Measurements from ENCODE around the gene FAM20A.

Gene FAM20A

GRCh38 chr17:68570526-68570925 is 30.6 kb downstream of the FAM20A start:
- H3K9me3 ChIP-seq (ENCODE audit: control insufficient read depth, insufficient read depth, low read depth, low read length), result no peaks in the 10 kb centered on the region
- H3K4me3 ChIP-seq (ENCODE audit: low read depth, low read length), result no peak overlapping the region
- CTCF ChIA-PET, result interaction anchor here (0.5 to 1.3 kb wide), 2 partner anchors 43 to 140 kb away, joined by 3 to 4 read pairs; no protein-coding TSS in a partner anchor
- POLR2A ChIA-PET, result no interaction called here
- H3K4me1 ChIP-seq (ENCODE audit: control insufficient read depth, insufficient read depth, low read length), result no peaks in the 10 kb centered on the region
- H3K36me3 ChIP-seq (ENCODE audit: control insufficient read depth in 2 of 2, insufficient read depth in 1 of 2, low read length in 2 of 2), result no peaks in the 10 kb centered on the region
- H3K27ac ChIP-seq (ENCODE audit: extremely low read depth, low read depth, low read length), result no peak overlapping the region
- TF ChIP-seq ZNF707 (tag by site-specific recombination; IDR thresholded peaks at IDR 0.05) (no peak), ZNF391 (tag by site-specific recombination; IDR thresholded peaks at IDR 0.05; ENCODE audit: borderline replicate concordance, low read depth) (no peak), ZNF37A (tag by site-specific recombination; IDR thresholded peaks at IDR 0.05) (no peak), MYNN (tag by site-specific recombination; IDR thresholded peaks at IDR 0.05; ENCODE audit: borderline replicate concordance) (no peak), ZNF670 (tag by site-specific recombination; IDR thresholded peaks at IDR 0.05; ENCODE audit: low read depth) (no peak), TRIM28 (IDR thresholded peaks at IDR 0.05; ENCODE audit: borderline replicate concordance, low read length) (no peak), ZNF488 (tag by site-specific recombination; IDR thresholded peaks at IDR 0.05) (no peak), ZNF18 (tag by site-specific recombination; IDR thresholded peaks at IDR 0.05) (no peak), ZNF366 (tag by site-specific recombination; conservative IDR thresholded peaks at IDR 0.05) (no peak), ZNF26 (tag by site-specific recombination; IDR thresholded peaks at IDR 0.05) (no peak), ZNF112 (tag by site-specific recombination; IDR thresholded peaks at IDR 0.05) (no peak), ZNF48 (tag by site-specific recombination; IDR thresholded peaks at IDR 0.05) (no peak), MEIS1 (CRISPR knock-in tag; IDR thresholded peaks at IDR 0.05; ENCODE audit: borderline replicate concordance) (no peak)

- Histone ChIP-seq H3K4me3 (ENCODE audit: low read depth, low read length) (no peak overlapping the region), H3K4me1 (ENCODE audit: control insufficient read depth, insufficient read depth, low read length) (no peaks in the 10 kb centered on the region), H3K36me3 (ENCODE audit: control insufficient read depth in 2 of 2, insufficient read depth in 1 of 2, low read length in 2 of 2) (no peaks in the 10 kb centered on the region), H3K27ac (ENCODE audit: extremely low read depth, low read depth, low read length) (no peak overlapping the region), H3K9me3 (ENCODE audit: control insufficient read depth, insufficient read depth, low read depth, low read length) (no peaks in the 10 kb centered on the region)
- ChIA-PET CTCF (interaction anchor here (0.6 kb wide), 1 partner anchor 102 kb away, joined by 3 read pairs; no protein-coding TSS in a partner anchor), POLR2A (no interaction called here)
- no peak for TF ChIP-seq ZNF324 (tag by site-specific recombination; IDR thresholded peaks at IDR 0.05)
- no peak for TF ChIP-seq ZNF280D (tag by site-specific recombination; IDR thresholded peaks at IDR 0.05)
- TF ChIP-seq ZNF692 (tag by site-specific recombination; IDR thresholded peaks at IDR 0.05), result no peak
- TF ChIP-seq PATZ1 (tag by site-specific recombination; IDR thresholded peaks at IDR 0.05), result no peak
- TF ChIP-seq ZNF184 (tag by site-specific recombination; IDR thresholded peaks at IDR 0.05), result no peak
- TF ChIP-seq GLI4 (tag by site-specific recombination; IDR thresholded peaks at IDR 0.05), result no peak
- no peak for TF ChIP-seq HOXC10 (CRISPR knock-in tag; IDR thresholded peaks at IDR 0.05)
- no peak for TF ChIP-seq ZNF23 (tag by site-specific recombination; IDR thresholded peaks at IDR 0.05; ENCODE audit: borderline replicate concordance)
- no peak for TF ChIP-seq ZNF701 (tag by site-specific recombination; IDR thresholded peaks at IDR 0.05)
- no peak for TF ChIP-seq SALL2 (tag by site-specific recombination; IDR thresholded peaks at IDR 0.05; ENCODE audit: borderline replicate concordance)
- no peak for TF ChIP-seq ZNF654 (tag by site-specific recombination; IDR thresholded peaks at IDR 0.05; ENCODE audit: low read depth)
- no peak for TF ChIP-seq ZBTB20 (tag by site-specific recombination; IDR thresholded peaks at IDR 0.05)
- TF ChIP-seq ZNF211 (tag by site-specific recombination; IDR thresholded peaks at IDR 0.05; ENCODE audit: low read depth), result no peak
- no peak for TF ChIP-seq GLIS1 (tag by site-specific recombination; IDR thresholded peaks at IDR 0.05)
Measured at GRCh38 chr17:68569346-68569745, 31.8 kb downstream of the FAM20A start.

All from HEK293 (cell line).